ENCODE results near the gene ARAF.

The ARAF gene

GRCh38 chrX:47577901-47578300 is 16.9 kb downstream of the ARAF start:
- no peak for TF ChIP-seq CTCF (IDR thresholded peaks at IDR 0.05; ENCODE audit: insufficient read depth, low read depth, low read length, missing control alignments)
- no peak overlapping the region for H3K4me3 ChIP-seq (ENCODE audit: low read depth, low read length)
- no peak for DNase-seq (ENCODE audit: low read depth)

DNA sequence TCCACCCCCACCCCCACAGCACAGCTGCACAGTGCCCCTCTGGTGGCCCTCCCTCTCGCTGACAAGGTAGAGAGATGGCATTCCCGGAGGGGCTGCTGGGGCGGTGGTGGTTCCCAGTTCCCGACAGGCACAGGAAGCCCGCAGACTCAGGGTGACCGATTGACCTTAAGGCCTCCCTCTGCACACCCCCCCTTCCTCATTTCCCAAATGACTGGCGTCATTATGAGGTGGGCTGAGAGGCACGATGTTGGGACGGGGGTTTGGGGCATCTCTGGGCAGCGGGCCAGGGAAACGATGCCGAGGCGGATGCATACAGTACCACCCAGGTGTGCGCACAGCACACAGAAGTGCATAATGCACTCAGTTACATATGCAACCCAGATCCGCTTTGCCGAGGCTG is 17.7 kb downstream of the ARAF start:
- no peak for DNase-seq (ENCODE audit: low read depth)
- TF ChIP-seq CTCF (IDR thresholded peaks at IDR 0.05; ENCODE audit: insufficient read depth, low read depth, low read length, missing control alignments): no peak
- H3K4me3 ChIP-seq (ENCODE audit: low read depth, low read length): no peak overlapping the region

GRCh38 chrX:47579537-47579936 is 18.5 kb downstream of the ARAF start:
- peak; percentile 52 for DNase-seq (ENCODE audit: low read depth)
- TF ChIP-seq CTCF (IDR thresholded peaks at IDR 0.05; ENCODE audit: insufficient read depth, low read depth, low read length, missing control alignments): no peak
- H3K4me3 ChIP-seq (ENCODE audit: low read depth, low read length): no peak overlapping the region

GRCh38 chrX:47581731-47582647 is 21.0 kb downstream of the ARAF start, which contains the start of gene TIMP1:
Gene TIMP1 (plus strand): TSS chrX:47582436. CDS start chrX:47583416, 980 bp downstream.
- DNase-seq (ENCODE audit: low read depth): peak; percentile 86
- H3K4me3 ChIP-seq (ENCODE audit: low read depth, low read length): peak within 1 kb of the TSS; percentile 62
- no peak for TF ChIP-seq CTCF (IDR thresholded peaks at IDR 0.05; ENCODE audit: insufficient read depth, low read depth, low read length, missing control alignments)

DNA sequence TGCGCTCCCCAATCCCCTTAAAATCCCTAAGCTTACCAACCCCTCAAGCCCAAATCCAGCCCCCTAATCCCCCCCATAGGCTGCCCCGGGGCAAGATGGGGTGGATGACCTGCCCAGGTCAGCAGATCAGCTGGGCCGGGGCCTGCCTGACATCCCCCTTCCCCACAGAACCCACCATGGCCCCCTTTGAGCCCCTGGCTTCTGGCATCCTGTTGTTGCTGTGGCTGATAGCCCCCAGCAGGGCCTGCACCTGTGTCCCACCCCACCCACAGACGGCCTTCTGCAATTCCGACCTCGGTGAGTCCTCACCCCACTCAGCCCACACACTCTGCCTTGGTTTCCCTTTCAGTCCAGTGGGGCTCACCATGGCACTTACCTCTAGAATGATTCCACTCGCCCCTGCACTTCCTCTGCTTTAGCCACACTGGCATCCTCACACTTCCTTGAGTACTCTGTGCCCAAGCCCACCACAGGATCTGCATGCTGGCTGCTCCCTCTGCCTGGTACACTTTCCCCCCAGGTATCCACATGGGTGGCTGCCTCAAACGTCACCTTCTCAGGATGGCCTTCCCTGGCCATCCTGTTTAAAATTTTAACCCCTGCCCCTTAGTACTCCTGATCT is 22.3 kb downstream of the ARAF start:
- no peak for DNase-seq (ENCODE audit: low read depth)
- no peak for TF ChIP-seq CTCF (IDR thresholded peaks at IDR 0.05; ENCODE audit: insufficient read depth, low read depth, low read length, missing control alignments)
- peak overlapping the region; percentile 62 for H3K4me3 ChIP-seq (ENCODE audit: low read depth, low read length)

- no peak for DNase-seq (ENCODE audit: low read depth)
- no peak for TF ChIP-seq CTCF (IDR thresholded peaks at IDR 0.05; ENCODE audit: insufficient read depth, low read depth, low read length, missing control alignments)
- H3K4me3 ChIP-seq (ENCODE audit: low read depth, low read length): no peak overlapping the region
Observed at GRCh38 chrX:47584714-47585113, 23.7 kb downstream of the ARAF start.
